GM12874 (cell line): ENCODE data around the gene LHFPL2.

Experiments
- CTCF ChIP-seq: IDR thresholded peaks from 2 replicates; pipeline ENCODE4 v1.5.1; 2011; ENCODE audit warnings: low read depth, mild to moderate bottlenecking, control low read depth, low read length, moderate library complexity; ENCODE audit not compliant: insufficient read depth

The LHFPL2 gene, protein sequence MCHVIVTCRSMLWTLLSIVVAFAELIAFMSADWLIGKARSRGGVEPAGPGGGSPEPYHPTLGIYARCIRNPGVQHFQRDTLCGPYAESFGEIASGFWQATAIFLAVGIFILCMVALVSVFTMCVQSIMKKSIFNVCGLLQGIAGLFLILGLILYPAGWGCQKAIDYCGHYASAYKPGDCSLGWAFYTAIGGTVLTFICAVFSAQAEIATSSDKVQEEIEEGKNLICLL

GRCh38 chr5:78648359-78649210 is at the start of gene LHFPL2:
TSS of gene LHFPL2 (minus strand) at chr5:78648772. CDS start at chr5:78510213, 138,559 bp downstream.
- no peak for TF ChIP-seq CTCF

DNA sequence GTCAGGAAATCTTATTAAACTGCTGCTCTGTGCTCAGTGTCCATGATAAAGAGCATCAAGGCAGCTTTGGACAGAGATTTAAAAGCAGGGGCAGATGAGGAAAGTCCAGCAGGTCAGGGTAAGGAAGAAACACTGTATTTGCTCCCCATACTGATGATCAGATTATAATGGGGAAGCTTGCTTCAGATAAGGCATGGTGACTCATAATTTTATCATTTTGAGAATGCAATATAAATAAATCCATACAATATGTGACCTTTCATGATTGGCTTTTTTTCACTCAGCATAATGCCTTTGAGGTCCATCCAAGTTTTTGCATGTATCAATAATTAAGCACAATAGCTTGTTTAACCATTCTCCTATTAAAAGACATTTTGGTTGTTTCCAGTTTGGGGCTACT is 48.1 kb upstream of the LHFPL2 start:
- TF ChIP-seq CTCF, result no peak

DNA sequence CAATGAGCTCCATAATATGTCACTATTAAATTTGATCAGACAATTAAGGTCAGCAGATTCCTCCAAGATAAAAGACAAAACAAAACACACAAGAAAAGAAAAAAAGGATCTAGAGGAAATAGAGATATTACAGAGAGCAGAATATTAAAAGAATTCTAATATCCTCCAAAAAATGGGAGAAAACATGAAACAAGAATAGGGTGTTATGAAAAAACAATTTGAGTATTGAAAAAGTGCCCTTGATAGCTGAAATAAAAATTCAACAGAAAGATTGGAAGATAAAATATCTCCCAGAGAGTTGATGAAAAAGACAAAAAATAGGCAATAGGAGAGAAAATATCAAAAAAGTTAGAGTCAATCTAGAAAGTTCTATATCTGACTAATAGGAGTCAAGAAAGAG is 44.8 kb upstream of the LHFPL2 start:
- TF ChIP-seq CTCF, result no peak

- TF ChIP-seq CTCF, result no peak
These were observed 42.8 kb upstream of the LHFPL2 start for GRCh38 chr5:78691084-78691960.

DNA sequence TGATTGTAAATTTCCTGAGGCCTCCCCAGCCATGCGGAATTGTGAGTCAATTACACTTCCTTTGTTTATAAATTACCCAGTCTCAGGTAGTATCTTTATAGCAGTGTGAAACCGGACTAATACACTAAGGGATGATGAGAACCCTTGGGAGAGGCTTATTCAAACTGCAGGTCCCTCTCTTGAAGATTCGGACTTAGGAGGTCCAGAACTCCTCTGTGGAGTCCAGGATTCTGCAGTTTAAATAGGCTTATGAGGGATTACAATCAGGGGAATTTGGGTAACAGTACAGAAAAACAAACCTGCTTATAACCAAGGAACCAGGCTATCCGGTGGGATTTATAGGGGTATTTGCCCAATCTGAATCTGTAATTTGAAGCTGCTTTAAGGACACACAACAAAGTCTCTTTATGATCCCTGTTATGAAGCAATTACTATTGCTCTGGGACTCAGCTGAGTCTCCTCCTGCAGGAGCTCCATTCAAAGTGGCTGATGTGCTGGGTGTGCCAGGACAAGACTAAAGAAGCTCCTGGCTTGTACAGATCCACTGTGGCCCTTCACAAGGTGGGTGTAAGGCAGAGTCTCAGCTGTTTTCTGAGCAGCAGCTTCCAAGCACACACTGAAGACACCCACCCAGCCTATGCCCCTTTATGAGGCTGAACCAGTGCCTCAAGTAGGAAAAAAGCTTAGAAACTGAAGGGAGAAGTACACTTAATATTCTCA is 41.8 kb upstream of the LHFPL2 start:
- TF ChIP-seq CTCF, result no peak

DNA sequence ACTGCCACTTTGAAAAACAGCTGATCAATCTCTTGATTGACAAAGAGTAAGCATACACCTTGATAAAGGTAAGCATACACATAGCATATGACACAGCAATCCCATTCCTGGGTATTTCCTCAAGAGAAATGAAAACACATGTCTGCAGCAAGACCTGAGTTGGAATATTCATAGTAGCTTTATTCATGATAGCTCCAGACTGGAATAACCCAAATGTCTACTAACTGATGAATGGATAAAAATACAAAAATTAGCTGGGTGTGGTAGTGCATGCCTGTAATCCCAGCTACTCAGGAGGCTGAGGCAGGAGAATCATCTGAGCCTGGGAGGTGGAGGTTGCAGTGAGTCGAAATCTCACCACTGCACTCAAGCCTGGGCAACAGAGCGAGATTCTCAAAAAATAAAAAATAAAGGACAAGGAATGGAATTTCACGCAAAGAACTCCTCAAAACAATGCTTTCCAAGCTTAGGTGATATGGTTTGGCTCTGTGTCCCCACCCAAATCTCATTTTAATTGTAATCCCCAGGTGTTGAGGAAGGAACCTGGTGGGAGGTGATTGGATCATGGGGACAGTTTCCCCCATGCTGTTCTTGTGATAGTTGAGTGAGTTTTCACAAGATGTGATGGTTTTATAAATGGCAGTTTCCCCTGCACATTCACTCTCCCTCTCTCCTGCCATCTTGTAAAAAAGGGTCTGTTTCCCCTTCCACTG is 41.1 kb upstream of the LHFPL2 start:
- TF ChIP-seq CTCF, result no peak
